Neural progenitor cell (in vitro differentiated cells): ENCODE data around the gene LRRC74B. TPM values are rescaled to one million over a fixed set of nuclear protein-coding genes. Genes with fewer than 3 reads are reported as not detected.

Experiments used
- DNase-seq: peaks from one replicate; pipeline ENCODE4 v3.0.0-alpha.2; 2016; ENCODE audit warnings: low spot score
- H2AFZ ChIP-seq: fragments of 200-600 bp; sonication (generic); replicated peaks from 2 replicates; pipeline ENCODE4 v1.6.1; 2016; ENCODE audit warnings: antibody characterized with exemption
- H3F3A ChIP-seq: fragments of 200-600 bp; sonication (generic); 2 replicates; pipeline ENCODE4 v1.6.1; 2016; ENCODE audit warnings: antibody characterized with exemption, low read depth
- H3K27ac ChIP-seq: fragments of 200-600 bp; sonication (generic); 2 replicates; pipeline ENCODE4 v1.5.1; 2016; ENCODE audit warnings: mild to moderate bottlenecking
- H3K27me3 ChIP-seq: fragments of 200-600 bp; sonication (generic); 2 replicates; pipeline ENCODE4 v1.6.1; 2016; ENCODE audit warnings: mild to moderate bottlenecking, moderate library complexity
- H3K36me3 ChIP-seq: fragments of 200-600 bp; sonication (generic); 2 replicates; pipeline ENCODE4 v1.5.1; 2016
- H3K4me1 ChIP-seq: fragments of 200-600 bp; sonication (generic); 2 replicates; pipeline ENCODE4 v1.6.1; 2016; ENCODE audit warnings: mixed run types
- H3K4me2 ChIP-seq: fragments of 200-600 bp; sonication (generic); 2 replicates; pipeline ENCODE4 v1.6.1; 2016
- H3K4me3 ChIP-seq: fragments of 200-600 bp; sonication (generic); 2 replicates; pipeline ENCODE4 v1.5.1; 2016
- H3K79me2 ChIP-seq: fragments of 200-600 bp; sonication (generic); 2 replicates; pipeline ENCODE4 v1.6.1; 2016; ENCODE audit warnings: low read depth
- H3K9ac ChIP-seq: fragments of 200-600 bp; sonication (generic); 2 replicates; pipeline ENCODE4 v1.6.1; 2016
- H3K9me3 ChIP-seq: fragments of 200-600 bp; sonication (generic); 2 replicates; pipeline ENCODE4 v1.5.1; 2016; ENCODE audit warnings: low read depth
- H4K20me1 ChIP-seq: fragments of 200-600 bp; sonication (generic); 2 replicates; pipeline ENCODE4 v1.6.1; 2016; ENCODE audit warnings: low read depth
- H3K27ac Mint-ChIP-seq: 3 replicates; pipeline ENCODE4 v1.8.0; 2021; ENCODE audit warnings: mixed read lengths
- H3K27me3 Mint-ChIP-seq: 2 replicates; pipeline ENCODE4 v1.8.0; 2022; ENCODE audit warnings: low read depth, mild to moderate bottlenecking, inconsistent platforms, moderate library complexity, mixed read lengths; ENCODE audit not compliant: insufficient read depth
- H3K36me3 Mint-ChIP-seq: 3 replicates; pipeline ENCODE4 v1.8.0; 2021; ENCODE audit warnings: mixed read lengths
- H3K4me1 Mint-ChIP-seq: 3 replicates; pipeline ENCODE4 v1.8.0; 2021; ENCODE audit warnings: mixed read lengths
- H3K4me3 Mint-ChIP-seq: 3 replicates; pipeline ENCODE4 v1.8.0; 2021; ENCODE audit warnings: mild to moderate bottlenecking, moderate library complexity, mixed read lengths
- H3K9me3 Mint-ChIP-seq: 3 replicates; pipeline ENCODE4 v1.8.0; 2020; ENCODE audit warnings: mixed read lengths
- EZH2 ChIP-seq: fragments of 200-600 bp; sonication (generic); IDR thresholded peaks from 2 replicates; pipeline ENCODE4 v1.6.1; 2017; ENCODE audit warnings: antibody characterized with exemption, mild to moderate bottlenecking, moderate library complexity
- EZH2phosphoT487 ChIP-seq: fragments of 200-600 bp; sonication (generic); IDR thresholded peaks from 2 replicates; pipeline ENCODE4 v1.6.1; 2017; ENCODE audit warnings: antibody characterized with exemption
- total RNA-seq: library from RNA; depleted of rRNA; stranded (reverse); fragments of >200 nt; gene quantifications from 2 replicates; pipeline ENCODE4 v1.2.3, GENCODE V29; 2015; ENCODE audit warnings: low replicate concordance
- TF ChIP-seq, protein P1 (sequence below): fragments of 200-600 bp; sonication (generic); IDR thresholded peaks from 2 replicates; pipeline ENCODE4 v1.5.1; 2017; ENCODE audit warnings: antibody characterized with exemption, mild to moderate bottlenecking

Gene LRRC74B
- total RNA-seq, 1 donor from 2014 or later: not detected

GRCh38 chr22:21064917-21065864, 19.4 kb downstream of the LRRC74B start:
- no peak for DNase-seq
- Histone ChIP-seq H3K79me2 (no peaks in the 10 kb centered on the region), H4K20me1 (no peaks in the 10 kb centered on the region), H3K27me3 (no peaks in the 10 kb centered on the region), H3K36me3 (no peaks in the 10 kb centered on the region), H3K4me3 (no peak overlapping the region), H3K4me2 (no peak overlapping the region), H3K4me1 (no peaks in the 10 kb centered on the region), H2AFZ (no peak overlapping the region), H3K9me3 (no peaks in the 10 kb centered on the region), H3K9ac (no peak overlapping the region), H3F3A (no peaks in the 10 kb centered on the region), H3K27ac (no peak overlapping the region)
- Mint-ChIP-seq H3K27ac (no peak overlapping the region), H3K4me3 (no peak overlapping the region), H3K4me1 (no peaks in the 10 kb centered on the region), H3K27me3 (peaks cover 4% of the 10 kb centered on the region), H3K36me3 (peaks cover 2% of the 10 kb centered on the region), H3K9me3 (peaks cover 7% of the 10 kb centered on the region)
- TF ChIP-seq EZH2 (no peak), EZH2phosphoT487 (no peak)
- TF ChIP-seq, protein P1, sequence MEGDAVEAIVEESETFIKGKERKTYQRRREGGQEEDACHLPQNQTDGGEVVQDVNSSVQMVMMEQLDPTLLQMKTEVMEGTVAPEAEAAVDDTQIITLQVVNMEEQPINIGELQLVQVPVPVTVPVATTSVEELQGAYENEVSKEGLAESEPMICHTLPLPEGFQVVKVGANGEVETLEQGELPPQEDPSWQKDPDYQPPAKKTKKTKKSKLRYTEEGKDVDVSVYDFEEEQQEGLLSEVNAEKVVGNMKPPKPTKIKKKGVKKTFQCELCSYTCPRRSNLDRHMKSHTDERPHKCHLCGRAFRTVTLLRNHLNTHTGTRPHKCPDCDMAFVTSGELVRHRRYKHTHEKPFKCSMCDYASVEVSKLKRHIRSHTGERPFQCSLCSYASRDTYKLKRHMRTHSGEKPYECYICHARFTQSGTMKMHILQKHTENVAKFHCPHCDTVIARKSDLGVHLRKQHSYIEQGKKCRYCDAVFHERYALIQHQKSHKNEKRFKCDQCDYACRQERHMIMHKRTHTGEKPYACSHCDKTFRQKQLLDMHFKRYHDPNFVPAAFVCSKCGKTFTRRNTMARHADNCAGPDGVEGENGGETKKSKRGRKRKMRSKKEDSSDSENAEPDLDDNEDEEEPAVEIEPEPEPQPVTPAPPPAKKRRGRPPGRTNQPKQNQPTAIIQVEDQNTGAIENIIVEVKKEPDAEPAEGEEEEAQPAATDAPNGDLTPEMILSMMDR: no peak

DNA sequence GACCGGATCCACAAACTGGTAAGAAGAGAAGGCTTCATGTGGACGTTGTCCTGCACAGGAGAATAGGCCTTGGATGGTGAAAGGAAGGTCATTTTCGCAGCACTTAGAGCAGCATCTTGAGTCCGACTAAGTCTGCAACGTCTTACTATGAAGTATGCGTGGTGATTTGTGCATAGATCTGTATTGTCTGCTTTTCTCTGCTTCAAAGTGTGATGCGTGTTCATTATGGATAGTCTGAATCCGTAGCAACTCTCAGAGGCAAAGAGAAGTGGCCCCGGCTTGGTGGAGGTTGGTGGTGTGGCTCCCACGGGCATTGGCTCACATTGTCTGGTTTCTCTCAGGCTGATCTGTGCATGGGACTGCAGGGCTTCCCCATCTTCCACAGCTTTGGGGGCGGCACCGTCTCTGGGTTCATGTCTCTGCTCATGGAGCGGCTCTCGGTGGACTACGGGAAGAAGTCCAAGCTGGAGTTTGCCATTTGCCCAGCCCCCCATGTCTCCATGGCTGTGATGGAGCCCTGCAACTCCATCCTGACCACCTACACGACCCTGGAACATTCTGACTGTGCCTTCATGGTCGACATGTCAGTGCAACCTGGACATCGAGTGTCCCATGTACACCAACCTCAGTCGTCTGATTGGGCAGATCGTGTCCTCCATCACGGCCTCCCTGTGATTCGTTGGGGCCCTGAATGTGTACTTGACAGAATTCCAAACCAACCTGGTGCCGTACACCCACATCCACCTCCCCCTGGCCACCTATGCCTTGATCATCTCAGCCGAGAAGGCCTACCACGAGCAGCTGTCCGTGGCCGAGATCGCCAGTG, 21.5 kb downstream of the LRRC74B start:
- Histone ChIP-seq H3K9me3 (no peaks in the 10 kb centered on the region), H3F3A (no peaks in the 10 kb centered on the region), H3K36me3 (no peaks in the 10 kb centered on the region), H4K20me1 (no peaks in the 10 kb centered on the region), H3K9ac (no peak overlapping the region), H3K79me2 (no peaks in the 10 kb centered on the region), H3K4me2 (no peak overlapping the region), H2AFZ (no peak overlapping the region), H3K4me1 (no peaks in the 10 kb centered on the region), H3K27me3 (no peaks in the 10 kb centered on the region), H3K27ac (no peak overlapping the region), H3K4me3 (no peak overlapping the region)
- no peak overlapping the region for H3K4me3 Mint-ChIP-seq
- peak overlapping the region; percentile 25 for H3K27ac Mint-ChIP-seq
- no peaks in the 10 kb centered on the region for H3K36me3 Mint-ChIP-seq
- H3K9me3 Mint-ChIP-seq: peaks cover 7% of the 10 kb centered on the region
- TF ChIP-seq EZH2 (no peak), EZH2phosphoT487 (no peak)
- TF ChIP-seq, protein P1: no peak
- DNase-seq: no peak
- H3K4me1 Mint-ChIP-seq: no peaks in the 10 kb centered on the region
- H3K27me3 Mint-ChIP-seq: peaks cover 4% of the 10 kb centered on the region

- Mint-ChIP-seq H3K4me1 (no peaks in the 10 kb centered on the region), H3K36me3 (no peaks in the 10 kb centered on the region)
- H3K9me3 ChIP-seq: no peaks in the 10 kb centered on the region
Measured at GRCh38 chr22:21067901-21068680, 22.3 kb downstream of the LRRC74B start.

More at GRCh38 chr22:21067901-21068680, 22.3 kb downstream of the LRRC74B start:
- no peak overlapping the region for H3K4me2 ChIP-seq
- H3K9ac ChIP-seq: no peak overlapping the region
- Mint-ChIP-seq H3K27ac (no peak overlapping the region), H3K9me3 (peaks cover 8% of the 10 kb centered on the region), H3K4me3 (no peak overlapping the region), H3K27me3 (peaks cover 6% of the 10 kb centered on the region)
- H3K27me3 ChIP-seq: no peaks in the 10 kb centered on the region
- H3K4me3 ChIP-seq: no peak overlapping the region
- no peaks in the 10 kb centered on the region for H4K20me1 ChIP-seq
- no peaks in the 10 kb centered on the region for H3F3A ChIP-seq
- no peaks in the 10 kb centered on the region for H3K4me1 ChIP-seq
- no peaks in the 10 kb centered on the region for H3K36me3 ChIP-seq
- H3K27ac ChIP-seq: no peak overlapping the region
- no peak for DNase-seq
- TF ChIP-seq EZH2: no peak
- TF ChIP-seq EZH2phosphoT487: no peak
- TF ChIP-seq, protein P1: no peak
- H3K79me2 ChIP-seq: no peaks in the 10 kb centered on the region
- H2AFZ ChIP-seq: no peak overlapping the region
